CD4-positive, alpha-beta T cell treated with Interleukin-1 beta for 1 hour (primary cell): ENCODE results near the gene MAP3K5.
"Not testable (repeated sequence)": the region's sequence is repeated elsewhere in the genome, so short reads cannot be mapped to it uniquely, and the experiment has no call there.

ENCODE experiments used
- DNase-seq, 2 donors: peaks; one replicate each; pipeline ENCODE4 v3.0.0-alpha.2; 2020 to 2022

The MAP3K5 gene

GRCh38 chr6:136717716-136717990 is 74.6 kb downstream of the MAP3K5 start:
- DNase-seq: no peak

- no peak for DNase-seq
Measured at GRCh38 chr6:136716917-136717715, 75.2 kb downstream of the MAP3K5 start.

GRCh38 chr6:136712642-136713041 is 79.6 kb downstream of the MAP3K5 start:
- DNase-seq: not testable (repeated sequence)

- DNase-seq: no peak
Measured at GRCh38 chr6:136711644-136712043, 80.6 kb downstream of the MAP3K5 start.

- no peak for DNase-seq
Measured at GRCh38 chr6:136710877-136711552, 81.3 kb downstream of the MAP3K5 start.

- no peak for DNase-seq
Measured at GRCh38 chr6:136709429-136709828, 82.8 kb downstream of the MAP3K5 start.

- no peak for DNase-seq
Measured at GRCh38 chr6:136706430-136706829, 85.8 kb downstream of the MAP3K5 start.

GRCh38 chr6:136703331-136703865 is 88.9 kb downstream of the MAP3K5 start:
- no peak for DNase-seq

- DNase-seq: no peak
Measured at GRCh38 chr6:136701045-136701444, 91.2 kb downstream of the MAP3K5 start.

GRCh38 chr6:136699358-136699757 is 92.9 kb downstream of the MAP3K5 start:
- no peak for DNase-seq

- DNase-seq: no peak
Measured at GRCh38 chr6:136696783-136697364, 95.4 kb downstream of the MAP3K5 start.

GRCh38 chr6:136696238-136696637 is 96.0 kb downstream of the MAP3K5 start:
- no peak for DNase-seq

GRCh38 chr6:136695412-136695811 is 96.9 kb downstream of the MAP3K5 start:
- DNase-seq: no peak

GRCh38 chr6:136693090-136693489 is 99.2 kb downstream of the MAP3K5 start:
- no peak for DNase-seq

GRCh38 chr6:136687894-136688293 is 104.4 kb downstream of the MAP3K5 start:
- DNase-seq: not testable (repeated sequence)

- no peak for DNase-seq
Measured at GRCh38 chr6:136685540-136686108, 106.7 kb downstream of the MAP3K5 start.

- DNase-seq: no peak
Measured at GRCh38 chr6:136684466-136684865, 107.8 kb downstream of the MAP3K5 start.

- no peak for DNase-seq
Measured at GRCh38 chr6:136683209-136683941, 108.9 kb downstream of the MAP3K5 start.

- no peak for DNase-seq
Measured at GRCh38 chr6:136682292-136682691, 110.0 kb downstream of the MAP3K5 start.

- DNase-seq: no peak
Measured at GRCh38 chr6:136677822-136678221, 114.5 kb downstream of the MAP3K5 start.

GRCh38 chr6:136677344-136677743 is 114.9 kb downstream of the MAP3K5 start:
- no peak for DNase-seq

- no peak for DNase-seq
Measured at GRCh38 chr6:136676075-136676474, 116.2 kb downstream of the MAP3K5 start.

GRCh38 chr6:136673571-136673970 is 118.7 kb downstream of the MAP3K5 start:
- DNase-seq: no peak
